SK-N-SH treated with all-trans-retinoic acid at 6 μM for 48 hours (cell line): ENCODE results near the gene GRIFIN.

Experiments used
- CSDC2 ChIP-seq: fragments of 250-450 bp; sonication (Bioruptor Pico); IDR thresholded peaks from 2 replicates; pipeline ENCODE4 v1.5.0; 2020; ENCODE audit warnings: mild to moderate bottlenecking, moderate library complexity
- PATZ1 ChIP-seq: fragments of 250-450 bp; sonication (Bioruptor Pico); IDR thresholded peaks from 2 replicates; pipeline ENCODE4 v1.8.0; 2020; ENCODE audit warnings: mild to moderate bottlenecking, moderate library complexity, borderline replicate concordance
- TOX ChIP-seq: fragments of 250-450 bp; sonication (Bioruptor Pico); IDR thresholded peaks from 2 replicates; pipeline ENCODE4 v1.8.0; 2021; ENCODE audit warnings: mild to moderate bottlenecking, moderate library complexity, borderline replicate concordance
- ZFP3 ChIP-seq: fragments of 250-450 bp; sonication (Bioruptor Pico); IDR thresholded peaks from 2 replicates; pipeline ENCODE4 v1.5.0; 2020; ENCODE audit warnings: mild to moderate bottlenecking, moderate library complexity
- ZFP30 ChIP-seq: fragments of 450-650 bp; formaldehyde crosslinking; IDR thresholded peaks from 2 replicates; pipeline ENCODE4 v1.5.0; 2022; ENCODE audit warnings: mild to moderate bottlenecking, moderate library complexity
- TF ChIP-seq, protein P1 (sequence below): fragments of 250-450 bp; sonication (Bioruptor Pico); IDR thresholded peaks from 2 replicates; pipeline ENCODE4 v1.5.0; 2020; ENCODE audit warnings: mild to moderate bottlenecking, moderate library complexity

DNA sequence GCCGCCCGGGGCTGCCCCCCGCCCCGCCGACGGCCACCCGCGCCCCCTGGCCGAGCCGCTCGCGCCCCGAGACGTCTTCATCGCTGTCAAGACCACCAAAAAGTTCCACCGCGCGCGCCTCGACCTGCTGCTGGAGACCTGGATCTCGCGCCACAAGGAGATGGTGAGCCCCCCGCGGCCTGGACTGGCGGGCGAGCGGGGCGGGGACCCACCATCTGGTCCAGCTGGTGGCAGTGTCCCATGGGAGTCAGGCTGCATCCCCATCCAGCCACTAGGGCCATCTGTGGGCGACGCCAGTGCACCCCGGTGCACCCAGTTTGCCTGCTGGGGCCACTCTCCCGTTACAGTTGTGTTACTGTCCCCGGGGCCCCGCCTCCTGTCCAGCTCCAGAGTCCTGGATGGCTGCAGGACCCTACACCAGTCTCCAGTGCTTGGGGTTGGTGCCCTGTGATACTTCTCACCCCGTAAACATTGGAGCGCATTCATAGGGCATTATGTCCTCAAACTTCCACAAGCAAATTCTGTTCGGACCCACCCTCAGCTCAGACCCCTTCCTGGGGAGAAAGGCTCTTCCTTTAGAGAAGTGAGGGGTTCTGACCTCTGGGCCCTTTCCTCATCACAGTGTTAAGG, 44.0 kb upstream of the GRIFIN start:
- TF ChIP-seq PATZ1 (CRISPR knock-in tag), result no peak
- TF ChIP-seq ZFP3 (CRISPR knock-in tag), result no peak
- no peak for TF ChIP-seq ZFP30 (CRISPR knock-in tag)
- no peak for TF ChIP-seq CSDC2 (CRISPR knock-in tag)
- TF ChIP-seq, protein P1, sequence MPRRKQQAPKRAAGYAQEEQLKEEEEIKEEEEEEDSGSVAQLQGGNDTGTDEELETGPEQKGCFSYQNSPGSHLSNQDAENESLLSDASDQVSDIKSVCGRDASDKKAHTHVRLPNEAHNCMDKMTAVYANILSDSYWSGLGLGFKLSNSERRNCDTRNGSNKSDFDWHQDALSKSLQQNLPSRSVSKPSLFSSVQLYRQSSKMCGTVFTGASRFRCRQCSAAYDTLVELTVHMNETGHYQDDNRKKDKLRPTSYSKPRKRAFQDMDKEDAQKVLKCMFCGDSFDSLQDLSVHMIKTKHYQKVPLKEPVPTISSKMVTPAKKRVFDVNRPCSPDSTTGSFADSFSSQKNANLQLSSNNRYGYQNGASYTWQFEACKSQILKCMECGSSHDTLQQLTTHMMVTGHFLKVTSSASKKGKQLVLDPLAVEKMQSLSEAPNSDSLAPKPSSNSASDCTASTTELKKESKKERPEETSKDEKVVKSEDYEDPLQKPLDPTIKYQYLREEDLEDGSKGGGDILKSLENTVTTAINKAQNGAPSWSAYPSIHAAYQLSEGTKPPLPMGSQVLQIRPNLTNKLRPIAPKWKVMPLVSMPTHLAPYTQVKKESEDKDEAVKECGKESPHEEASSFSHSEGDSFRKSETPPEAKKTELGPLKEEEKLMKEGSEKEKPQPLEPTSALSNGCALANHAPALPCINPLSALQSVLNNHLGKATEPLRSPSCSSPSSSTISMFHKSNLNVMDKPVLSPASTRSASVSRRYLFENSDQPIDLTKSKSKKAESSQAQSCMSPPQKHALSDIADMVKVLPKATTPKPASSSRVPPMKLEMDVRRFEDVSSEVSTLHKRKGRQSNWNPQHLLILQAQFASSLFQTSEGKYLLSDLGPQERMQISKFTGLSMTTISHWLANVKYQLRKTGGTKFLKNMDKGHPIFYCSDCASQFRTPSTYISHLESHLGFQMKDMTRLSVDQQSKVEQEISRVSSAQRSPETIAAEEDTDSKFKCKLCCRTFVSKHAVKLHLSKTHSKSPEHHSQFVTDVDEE, result no peak
- no peak for TF ChIP-seq TOX (CRISPR knock-in tag)
